AG09309 (cell line): ENCODE data around the gene ACVRL1.

ENCODE experiments used
- DNase-seq: peaks from one replicate; pipeline ENCODE4 v3.0.0-alpha.2; 2010; ENCODE audit warnings: low read depth
- H3K4me3 ChIP-seq: 2 replicates; pipeline ENCODE4 v1.5.1; 2011; ENCODE audit warnings: mild to moderate bottlenecking, low read depth, low read length, moderate library complexity; ENCODE audit not compliant: control insufficient read depth
- TF ChIP-seq, protein P1 (sequence below): IDR thresholded peaks from 2 replicates; pipeline ENCODE4 v1.5.1; 2011; ENCODE audit warnings: mild to moderate bottlenecking, low read depth, low read length, inconsistent platforms; ENCODE audit not compliant: insufficient read depth, control insufficient read depth; ENCODE audit errors: missing control alignments

The ACVRL1 gene

DNA sequence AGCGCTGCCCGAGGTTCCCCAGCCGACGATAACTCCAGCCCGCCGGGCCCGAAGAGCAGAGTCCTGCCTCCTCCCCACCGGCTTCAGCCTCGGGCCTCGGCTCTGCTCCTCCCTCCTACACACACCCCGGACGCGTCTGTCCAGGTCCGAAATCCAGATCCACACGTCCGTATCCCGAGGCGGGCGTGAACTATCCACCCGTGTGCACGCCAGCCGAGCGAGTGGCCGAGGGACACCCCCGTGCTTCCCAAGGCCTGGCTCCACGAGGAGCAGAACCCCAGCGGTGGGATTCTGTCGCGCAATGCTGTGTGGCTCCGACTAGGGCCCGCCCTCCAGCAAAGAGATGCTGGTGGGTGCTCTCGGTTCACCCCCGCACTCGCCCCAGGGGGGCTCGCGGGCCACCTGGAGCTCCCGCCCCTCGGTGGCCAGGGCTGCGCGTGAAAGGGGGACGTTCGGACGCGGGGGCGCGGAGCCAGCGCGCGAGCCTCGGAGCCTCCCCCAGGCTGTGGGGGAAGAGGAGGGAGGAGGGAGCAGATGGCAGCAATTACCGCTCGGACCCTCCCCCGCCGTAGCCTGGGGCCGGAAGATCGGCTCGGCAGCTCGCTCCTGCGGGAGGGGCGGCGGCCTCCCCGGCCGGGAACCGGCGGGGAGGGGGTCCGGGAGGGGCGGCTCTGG lies 38.3 kb upstream of the ACVRL1 start:
- DNase-seq, result no peak
- H3K4me3 ChIP-seq, result peak overlapping the region; percentile 48
- TF ChIP-seq, protein P1, sequence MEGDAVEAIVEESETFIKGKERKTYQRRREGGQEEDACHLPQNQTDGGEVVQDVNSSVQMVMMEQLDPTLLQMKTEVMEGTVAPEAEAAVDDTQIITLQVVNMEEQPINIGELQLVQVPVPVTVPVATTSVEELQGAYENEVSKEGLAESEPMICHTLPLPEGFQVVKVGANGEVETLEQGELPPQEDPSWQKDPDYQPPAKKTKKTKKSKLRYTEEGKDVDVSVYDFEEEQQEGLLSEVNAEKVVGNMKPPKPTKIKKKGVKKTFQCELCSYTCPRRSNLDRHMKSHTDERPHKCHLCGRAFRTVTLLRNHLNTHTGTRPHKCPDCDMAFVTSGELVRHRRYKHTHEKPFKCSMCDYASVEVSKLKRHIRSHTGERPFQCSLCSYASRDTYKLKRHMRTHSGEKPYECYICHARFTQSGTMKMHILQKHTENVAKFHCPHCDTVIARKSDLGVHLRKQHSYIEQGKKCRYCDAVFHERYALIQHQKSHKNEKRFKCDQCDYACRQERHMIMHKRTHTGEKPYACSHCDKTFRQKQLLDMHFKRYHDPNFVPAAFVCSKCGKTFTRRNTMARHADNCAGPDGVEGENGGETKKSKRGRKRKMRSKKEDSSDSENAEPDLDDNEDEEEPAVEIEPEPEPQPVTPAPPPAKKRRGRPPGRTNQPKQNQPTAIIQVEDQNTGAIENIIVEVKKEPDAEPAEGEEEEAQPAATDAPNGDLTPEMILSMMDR, result no peak

GRCh38 chr12:51869496-51869865 lies 37.8 kb upstream of the ACVRL1 start:
- no peak for DNase-seq
- TF ChIP-seq, protein P1, result no peak
- peak overlapping the region; percentile 48 for H3K4me3 ChIP-seq

DNA sequence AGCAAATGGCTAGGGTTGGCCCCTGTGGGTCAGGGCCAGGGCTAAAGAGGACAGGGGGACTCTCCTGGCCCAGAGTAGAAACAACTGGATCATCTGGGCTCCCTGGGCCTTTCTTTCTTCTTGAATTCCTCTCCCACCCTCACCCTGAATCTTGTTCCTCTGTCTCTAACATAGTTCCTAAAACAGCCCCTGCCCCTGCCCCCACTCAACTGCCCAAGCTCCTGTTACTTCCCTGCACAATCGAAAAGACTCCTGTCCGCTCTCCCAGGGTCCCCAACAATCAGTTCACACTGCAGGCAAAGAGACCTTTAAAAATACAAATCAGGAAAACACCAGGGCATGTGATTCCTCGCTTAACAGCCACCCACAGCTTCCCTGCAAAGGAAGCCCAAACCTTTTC lies 37.4 kb upstream of the ACVRL1 start:
- DNase-seq, result no peak
- no peak overlapping the region for H3K4me3 ChIP-seq
- TF ChIP-seq, protein P1, result no peak

- TF ChIP-seq, protein P1, result no peak
- H3K4me3 ChIP-seq, result no peak overlapping the region
- no peak for DNase-seq
These were observed 36.8 kb upstream of the ACVRL1 start for GRCh38 chr12:51870504-51870903.

GRCh38 chr12:51871126-51871525 lies 36.2 kb upstream of the ACVRL1 start:
- no peak for DNase-seq
- H3K4me3 ChIP-seq, result no peak overlapping the region
- TF ChIP-seq, protein P1, result no peak

DNA sequence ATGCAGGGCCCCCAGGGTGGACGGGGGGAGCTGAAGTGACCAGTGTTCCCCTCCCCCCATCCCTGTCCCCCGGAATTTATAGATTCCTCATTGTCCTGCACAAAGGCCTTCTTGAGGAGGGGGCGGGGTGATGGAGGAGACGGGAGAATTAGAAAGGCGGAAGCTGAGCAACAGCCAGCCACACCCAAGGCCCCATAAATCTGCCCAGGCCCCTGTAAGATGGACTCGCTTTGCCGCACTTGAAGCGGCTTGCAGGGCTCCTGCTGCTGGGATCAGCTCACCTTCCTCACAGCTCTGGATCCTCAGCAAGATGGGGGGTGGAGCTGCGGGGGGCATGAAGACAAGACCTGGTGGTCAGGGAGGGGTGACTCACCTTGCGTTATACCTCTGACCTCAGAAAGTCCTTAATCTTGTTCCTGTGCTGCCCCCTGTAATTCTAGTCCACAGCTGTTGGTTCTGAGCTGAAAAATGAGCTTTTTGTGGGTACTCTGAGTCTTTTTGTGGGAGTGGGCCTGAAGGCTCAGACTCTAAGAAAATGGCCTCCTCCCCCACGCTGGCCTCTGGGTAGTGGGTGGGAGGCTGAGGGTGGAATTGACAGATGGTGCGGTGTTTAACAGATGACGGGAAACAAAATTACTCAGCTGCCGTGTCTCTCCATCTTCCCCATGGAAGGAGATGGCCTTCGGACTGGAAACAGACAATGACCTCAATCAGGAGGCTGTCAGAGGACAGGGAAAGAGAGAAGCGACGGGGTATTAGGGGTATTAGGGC lies 35.2 kb upstream of the ACVRL1 start:
- DNase-seq, result no peak
- TF ChIP-seq, protein P1, result no peak

More for the DNA sequence above, 35.2 kb upstream of the ACVRL1 start:
- H3K4me3 ChIP-seq, result no peak overlapping the region
